Panc1 (cell line): ENCODE measurements around the gene USP9X. TPM values are rescaled to one million over a fixed set of nuclear protein-coding genes. Genes with fewer than 3 reads are reported as not detected.
"Not testable (repeated sequence)": the region's sequence is repeated elsewhere in the genome, so short reads cannot be mapped to it uniquely, and the experiment has no call there.

Source experiments
- ATAC-seq: fragments of 200-7000 bp; cut with Tn5 transposase; 2 replicates; pipeline ENCODE4 v1.9.1; 2020; ENCODE audit warnings: mild to moderate bottlenecking, moderate library complexity
- BruUV-seq: library from RNA; stranded (reverse); fragments of 400-500 nt; replicated peaks from 2 replicates; lab custom pipeline; 2021; lab: Mats Ljungman, UMichigan
- CTCF ChIA-PET: fragments of 300-600 bp; sonication (Branson Sonifier 250); formaldehyde crosslinking; loops from one replicate; lab custom pipeline; 2022; ENCODE audit warnings: antibody characterized with exemption; lab: Charles Lee
- POLR2A ChIA-PET: fragments of 300-600 bp; sonication (Branson Sonifier 250); formaldehyde crosslinking; loops from one replicate; lab custom pipeline; 2022; ENCODE audit warnings: antibody characterized with exemption; lab: Charles Lee
- DNase-seq: peaks from one replicate; pipeline ENCODE4 v3.0.0-alpha.2; 2010; ENCODE audit warnings: low read depth, low spot score
- H3K27ac ChIP-seq: 2 replicates; pipeline ENCODE4 v1.5.1; 2011; ENCODE audit warnings: mild to moderate bottlenecking, low read length, inconsistent platforms
- H3K27me3 ChIP-seq: fragments of 200-500 bp; sonication (Bioruptor generic); 2 replicates; pipeline ENCODE4 v1.6.0; 2014; ENCODE audit warnings: low read length, inconsistent platforms; ENCODE audit not compliant: control insufficient read depth, insufficient read depth
- H3K36me3 ChIP-seq: fragments of 200-500 bp; sonication (Bioruptor generic); 2 replicates; pipeline ENCODE4 v1.5.1; 2014; ENCODE audit warnings: inconsistent platforms, mild to moderate bottlenecking, low read length, moderate library complexity; ENCODE audit not compliant: control insufficient read depth, insufficient read depth
- H3K4me1 ChIP-seq: 2 replicates; pipeline ENCODE4 v1.5.1; 2011; ENCODE audit warnings: inconsistent platforms, mild to moderate bottlenecking, low read length, moderate library complexity; ENCODE audit not compliant: control insufficient read depth, insufficient read depth
- H3K4me3 ChIP-seq, 2 experiments: 2 replicates each; pipeline ENCODE4 v1.5.1; 2011 to 2012; ENCODE audit warnings: low read depth in 2 of 2, low read length in 2 of 2, mild to moderate bottlenecking in 2 of 2, inconsistent platforms in 1 of 2, moderate library complexity in 1 of 2
- H3K9me3 ChIP-seq: fragments of 200-500 bp; sonication (Bioruptor generic); 2 replicates; pipeline ENCODE4 v1.5.1; 2014; ENCODE audit warnings: low read depth, mild to moderate bottlenecking, inconsistent platforms, low read length, moderate library complexity; ENCODE audit not compliant: control insufficient read depth, insufficient read depth
- CTCF ChIP-seq: fragments of 450-650 bp; IDR thresholded peaks from 2 replicates; pipeline ENCODE4 v1.5.1; 2017; ENCODE audit warnings: mild to moderate bottlenecking
- POLR2AphosphoS5 ChIP-seq: IDR thresholded peaks from 2 replicates; pipeline ENCODE4 v1.6.1; 2012; ENCODE audit warnings: mild to moderate bottlenecking, low read depth, low read length, moderate library complexity
- SIN3A ChIP-seq: IDR thresholded peaks from 2 replicates; pipeline ENCODE4 v1.6.1; 2012; ENCODE audit warnings: low read depth, mild to moderate bottlenecking, low read length, moderate library complexity, borderline replicate concordance; ENCODE audit not compliant: insufficient read depth
- TCF7L2 ChIP-seq: IDR thresholded peaks from 2 replicates; pipeline ENCODE4 v1.6.1; 2011; ENCODE audit warnings: mild to moderate bottlenecking, low read depth, low read length, inconsistent platforms
- in situ Hi-C: cut with HindIII; loops from 2 replicates; pipeline ENCODE4 v1.10.0; 2016; ENCODE audit warnings: low sequenced_read_pairs, low pct_unique_long_range_greater_than_20kb
- intact Hi-C: fragments of 100-400 bp; cut with micrococcal nuclease; formaldehyde crosslinking; loops from one replicate; pipeline ENCODE4 v1.10.0; 2022; ENCODE audit not compliant: unreplicated experiment
- total RNA-seq: library from RNA; stranded (reverse); gene quantifications from one replicate; pipeline ENCODE4 v1.2.1, GENCODE V29; 2021; ENCODE audit not compliant: unreplicated experiment
- TF ChIP-seq, protein P1 (sequence below), 2 experiments: IDR thresholded peaks; 2 replicates each; pipeline ENCODE4 v1.6.1; 2011 to 2012; ENCODE audit warnings: low read depth in 2 of 2, control low read depth in 1 of 2, low read length in 1 of 2, mild to moderate bottlenecking in 1 of 2, moderate library complexity in 1 of 2; ENCODE audit not compliant: insufficient read depth in 1 of 2

Gene USP9X
- total RNA-seq, 1 experiment from 2014 or later: 44.4 TPM

GRCh38 chrX:41051288-41051687 is 34.0 kb upstream of the USP9X start:
- Histone ChIP-seq H3K4me1 (no peaks in the 10 kb centered on the region), H3K9me3 (no peaks in the 10 kb centered on the region), H3K27me3 (no peaks in the 10 kb centered on the region), H3K27ac (no peak overlapping the region), H3K4me3 (no peak overlapping the region), H3K36me3 (no peaks in the 10 kb centered on the region)
- CTCF ChIA-PET: no interaction called here
- in situ Hi-C loops: no loop called here
- POLR2A ChIA-PET: no interaction called here
- intact Hi-C loops: no loop called here
- BruUV-seq: no TSS peak
- ATAC-seq (no peak), DNase-seq (no peak)
- TF ChIP-seq CTCF (no peak), SIN3A (no peak), TCF7L2 (no peak)

DNA sequence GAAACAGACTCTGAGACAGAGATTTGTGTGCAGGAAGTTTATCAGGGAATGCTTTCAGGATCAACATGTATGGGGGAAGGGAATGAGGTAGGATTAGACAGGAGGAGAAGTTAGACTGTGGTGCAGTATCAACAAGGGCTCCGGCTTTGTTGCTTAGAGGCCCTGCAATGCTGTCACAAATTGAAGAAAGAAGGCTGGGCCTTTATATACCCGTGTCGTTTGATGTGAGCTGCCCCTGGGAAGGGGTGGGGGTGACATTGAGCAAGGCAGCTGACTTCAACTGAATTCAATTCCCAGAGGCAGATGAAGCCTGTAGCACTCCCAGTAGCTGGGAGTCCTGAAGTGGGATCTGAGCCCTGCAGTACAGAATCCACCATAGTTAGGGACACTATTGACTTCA is 29.5 kb upstream of the USP9X start:
- Histone ChIP-seq H3K27me3 (no peaks in the 10 kb centered on the region), H3K4me1 (no peaks in the 10 kb centered on the region), H3K9me3 (no peaks in the 10 kb centered on the region), H3K4me3 (no peak overlapping the region), H3K36me3 (no peaks in the 10 kb centered on the region), H3K27ac (no peak overlapping the region)
- ChIA-PET CTCF (no interaction called here), POLR2A (no interaction called here)
- intact Hi-C loops: no loop called here
- no peak for ATAC-seq
- TF ChIP-seq CTCF (no peak), POLR2AphosphoS5 (no peak), TCF7L2 (no peak), SIN3A (no peak)
- TF ChIP-seq, protein P1, sequence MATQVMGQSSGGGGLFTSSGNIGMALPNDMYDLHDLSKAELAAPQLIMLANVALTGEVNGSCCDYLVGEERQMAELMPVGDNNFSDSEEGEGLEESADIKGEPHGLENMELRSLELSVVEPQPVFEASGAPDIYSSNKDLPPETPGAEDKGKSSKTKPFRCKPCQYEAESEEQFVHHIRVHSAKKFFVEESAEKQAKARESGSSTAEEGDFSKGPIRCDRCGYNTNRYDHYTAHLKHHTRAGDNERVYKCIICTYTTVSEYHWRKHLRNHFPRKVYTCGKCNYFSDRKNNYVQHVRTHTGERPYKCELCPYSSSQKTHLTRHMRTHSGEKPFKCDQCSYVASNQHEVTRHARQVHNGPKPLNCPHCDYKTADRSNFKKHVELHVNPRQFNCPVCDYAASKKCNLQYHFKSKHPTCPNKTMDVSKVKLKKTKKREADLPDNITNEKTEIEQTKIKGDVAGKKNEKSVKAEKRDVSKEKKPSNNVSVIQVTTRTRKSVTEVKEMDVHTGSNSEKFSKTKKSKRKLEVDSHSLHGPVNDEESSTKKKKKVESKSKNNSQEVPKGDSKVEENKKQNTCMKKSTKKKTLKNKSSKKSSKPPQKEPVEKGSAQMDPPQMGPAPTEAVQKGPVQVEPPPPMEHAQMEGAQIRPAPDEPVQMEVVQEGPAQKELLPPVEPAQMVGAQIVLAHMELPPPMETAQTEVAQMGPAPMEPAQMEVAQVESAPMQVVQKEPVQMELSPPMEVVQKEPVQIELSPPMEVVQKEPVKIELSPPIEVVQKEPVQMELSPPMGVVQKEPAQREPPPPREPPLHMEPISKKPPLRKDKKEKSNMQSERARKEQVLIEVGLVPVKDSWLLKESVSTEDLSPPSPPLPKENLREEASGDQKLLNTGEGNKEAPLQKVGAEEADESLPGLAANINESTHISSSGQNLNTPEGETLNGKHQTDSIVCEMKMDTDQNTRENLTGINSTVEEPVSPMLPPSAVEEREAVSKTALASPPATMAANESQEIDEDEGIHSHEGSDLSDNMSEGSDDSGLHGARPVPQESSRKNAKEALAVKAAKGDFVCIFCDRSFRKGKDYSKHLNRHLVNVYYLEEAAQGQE (IDR thresholded peaks at IDR 0.05; ENCODE audit: insufficient read depth in 1 of 2, low read depth in 2 of 2, low read length in 1 of 2): no peak
- DNase-seq: no peak
- in situ Hi-C loops: no loop called here
- BruUV-seq: no TSS peak

DNA sequence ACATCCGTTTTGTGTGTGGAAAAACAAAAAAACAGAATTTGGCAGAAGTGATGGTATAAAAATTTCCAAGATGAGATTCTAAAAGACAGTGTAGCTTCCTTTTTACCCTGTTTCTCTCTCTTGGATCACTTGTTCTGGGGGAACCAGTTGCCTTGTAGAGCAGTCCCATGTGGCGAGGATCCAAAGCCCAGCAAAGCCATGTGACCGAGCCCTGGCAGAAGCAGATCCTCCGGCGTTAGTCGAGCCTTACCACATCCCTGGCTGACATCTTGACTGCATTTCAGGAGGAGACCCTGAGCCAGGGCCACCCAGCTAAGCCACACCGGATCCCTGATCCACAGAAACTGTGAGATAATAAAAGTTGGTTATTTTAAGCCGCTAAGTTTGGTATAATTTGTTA is 22.0 kb upstream of the USP9X start:
- H3K4me1 ChIP-seq, CTCF ChIA-PET, ATAC-seq, H3K36me3 ChIP-seq, intact Hi-C loops, H3K27me3 ChIP-seq, H3K9me3 ChIP-seq, H3K4me3 ChIP-seq, H3K27ac ChIP-seq, in situ Hi-C loops, POLR2A ChIA-PET, BruUV-seq, DNase-seq: not testable (repeated sequence)
